ENCODE data around the gene TK2.

GRCh38 chr16:66488505-66488904 lies 61.4 kb downstream of the TK2 start:
- no peak for TF ChIP-seq CTCF (IDR thresholded peaks at IDR 0.05; ENCODE audit: low read length)
- TF ChIP-seq EZH2 (optimal IDR thresholded peaks at IDR 0.05; ENCODE audit: low read depth, low read length): no peak
- no peak for TF ChIP-seq EZH2phosphoT487 (IDR thresholded peaks at IDR 0.05; ENCODE audit: low read length)

Measured in MM.1S (cell line).